Effector memory CD8-positive, alpha-beta T cell (primary cell): ENCODE data around the gene HNRNPL.
"Not testable (repeated sequence)": the region's sequence is repeated elsewhere in the genome, so short reads cannot be mapped to it uniquely, and the experiment has no call there.

Experiments
- ATAC-seq: fragments of 150-1000 bp; cut with Tn5 transposase; replicated peaks from 2 replicates; pipeline ENCODE4 v1.10.0; 2021; ENCODE audit warnings: mild to moderate bottlenecking, moderate library complexity
- DNase-seq, 3 experiments: peaks; one replicate each; pipeline ENCODE4 v3.0.0; 2021
- H3K27ac Mint-ChIP-seq, 2 donors: one replicate each; pipeline ENCODE4 v1.8.0; 2022; ENCODE audit warnings: mild to moderate bottlenecking in 2 of 2, mixed read lengths in 2 of 2, moderate library complexity in 2 of 2
- H3K27me3 Mint-ChIP-seq, 2 donors: one replicate each; pipeline ENCODE4 v1.8.0; 2022; ENCODE audit warnings: mixed read lengths in 2 of 2
- H3K36me3 Mint-ChIP-seq: one replicate; pipeline ENCODE4 v1.8.0; 2022; ENCODE audit warnings: mild to moderate bottlenecking, moderate library complexity, mixed read lengths; ENCODE audit not compliant: insufficient read depth
- H3K4me1 Mint-ChIP-seq, 2 donors: one replicate each; pipeline ENCODE4 v1.8.0; 2022; ENCODE audit warnings: low read depth in 2 of 2, mixed read lengths in 2 of 2
- H3K4me3 Mint-ChIP-seq, 2 donors: one replicate each; pipeline ENCODE4 v1.8.0; 2022; ENCODE audit warnings: mild to moderate bottlenecking in 2 of 2, mixed read lengths in 2 of 2, moderate library complexity in 2 of 2
- H3K9me3 Mint-ChIP-seq, 2 donors: one replicate each; pipeline ENCODE4 v1.8.0; 2022; ENCODE audit warnings: mixed read lengths in 2 of 2

Gene HNRNPL

GRCh38 chr19:38805180-38805579 is 44.6 kb downstream of the HNRNPL start:
- DNase-seq, result no peak
- H3K27ac Mint-ChIP-seq, result peak overlapping the region in 1 of 2 donors; percentile 47

GRCh38 chr19:38803543-38803942 is 46.2 kb downstream of the HNRNPL start:
- Mint-ChIP-seq H3K27ac (no peak overlapping the region), H3K4me3 (no peak overlapping the region), H3K9me3 (no peaks in the 10 kb centered on the region), H3K36me3 (no peaks in the 10 kb centered on the region), H3K4me1 (peaks cover 2 to 5% of the 10 kb centered on the region in 2 donors), H3K27me3 (no peaks in the 10 kb centered on the region)
- no peak for ATAC-seq
- no peak for DNase-seq

More at GRCh38 chr19:38805180-38805579, 44.6 kb downstream of the HNRNPL start:
- H3K36me3 Mint-ChIP-seq, result no peaks in the 10 kb centered on the region
- no peak overlapping the region for H3K4me3 Mint-ChIP-seq
- no peak for ATAC-seq
- H3K4me1 Mint-ChIP-seq, result peaks cover 2 to 5% of the 10 kb centered on the region in 2 donors
- H3K9me3 Mint-ChIP-seq, result no peaks in the 10 kb centered on the region
- no peaks in the 10 kb centered on the region for H3K27me3 Mint-ChIP-seq

GRCh38 chr19:38801359-38802095 is 48.3 kb downstream of the HNRNPL start:
- Mint-ChIP-seq H3K9me3 (no peaks in the 10 kb centered on the region), H3K4me1 (peaks cover 2 to 5% of the 10 kb centered on the region in 2 donors), H3K27ac (no peak overlapping the region), H3K36me3 (no peaks in the 10 kb centered on the region), H3K27me3 (no peaks in the 10 kb centered on the region), H3K4me3 (no peak overlapping the region)
- no peak for DNase-seq
- ATAC-seq, result no peak

GRCh38 chr19:38800577-38801347 is 49.0 kb downstream of the HNRNPL start:
- H3K9me3 Mint-ChIP-seq, result no peaks in the 10 kb centered on the region
- no peak for DNase-seq
- no peak for ATAC-seq
- peaks cover 2 to 5% of the 10 kb centered on the region in 2 donors for H3K4me1 Mint-ChIP-seq
- no peaks in the 10 kb centered on the region for H3K27me3 Mint-ChIP-seq
- H3K4me3 Mint-ChIP-seq, result no peak overlapping the region
- no peak overlapping the region for H3K27ac Mint-ChIP-seq
- H3K36me3 Mint-ChIP-seq, result no peaks in the 10 kb centered on the region

- peaks cover 0 to 4% of the 10 kb centered on the region in 2 donors for H3K4me1 Mint-ChIP-seq
- no peak overlapping the region for H3K27ac Mint-ChIP-seq
- ATAC-seq, result no peak
- no peak for DNase-seq
- H3K36me3 Mint-ChIP-seq, result no peaks in the 10 kb centered on the region
- no peak overlapping the region for H3K4me3 Mint-ChIP-seq
- no peaks in the 10 kb centered on the region for H3K9me3 Mint-ChIP-seq
- H3K27me3 Mint-ChIP-seq, result no peaks in the 10 kb centered on the region
Observed at GRCh38 chr19:38799104-38799503, 50.7 kb downstream of the HNRNPL start.

- not testable (repeated sequence) for H3K27me3 Mint-ChIP-seq, H3K27ac Mint-ChIP-seq, H3K4me1 Mint-ChIP-seq, H3K9me3 Mint-ChIP-seq, H3K4me3 Mint-ChIP-seq, DNase-seq, ATAC-seq, H3K36me3 Mint-ChIP-seq
Observed at GRCh38 chr19:38797781-38798180, 52.0 kb downstream of the HNRNPL start.

GRCh38 chr19:38796154-38796553 is 53.6 kb downstream of the HNRNPL start:
- DNase-seq, result no peak
- Mint-ChIP-seq H3K27me3 (no peaks in the 10 kb centered on the region), H3K9me3 (no peaks in the 10 kb centered on the region), H3K4me3 (no peak overlapping the region), H3K36me3 (no peaks in the 10 kb centered on the region), H3K4me1 (peaks cover 0 to 4% of the 10 kb centered on the region in 2 donors), H3K27ac (no peak overlapping the region)
- no peak for ATAC-seq

GRCh38 chr19:38795549-38795948 is 54.2 kb downstream of the HNRNPL start:
- Mint-ChIP-seq H3K27me3 (no peaks in the 10 kb centered on the region), H3K4me1 (peaks cover 0 to 4% of the 10 kb centered on the region in 2 donors), H3K27ac (no peak overlapping the region), H3K36me3 (no peaks in the 10 kb centered on the region), H3K4me3 (no peak overlapping the region), H3K9me3 (no peaks in the 10 kb centered on the region)
- ATAC-seq (no peak), DNase-seq (no peak)

- no peaks in the 10 kb centered on the region for H3K36me3 Mint-ChIP-seq
- no peak overlapping the region for H3K4me3 Mint-ChIP-seq
- no peaks in the 10 kb centered on the region for H3K27me3 Mint-ChIP-seq
- H3K27ac Mint-ChIP-seq, result no peak overlapping the region
- DNase-seq, result no peak
- no peaks in the 10 kb centered on the region for H3K9me3 Mint-ChIP-seq
- H3K4me1 Mint-ChIP-seq, result peaks cover 0 to 4% of the 10 kb centered on the region in 2 donors
- ATAC-seq, result no peak
Observed at GRCh38 chr19:38793671-38794070, 56.1 kb downstream of the HNRNPL start.

GRCh38 chr19:38793177-38793576 is 56.6 kb downstream of the HNRNPL start:
- ATAC-seq, result no peak
- H3K36me3 Mint-ChIP-seq, result no peaks in the 10 kb centered on the region
- H3K4me3 Mint-ChIP-seq, result peak overlapping the region; percentile 47 to 54
- H3K27me3 Mint-ChIP-seq, result no peaks in the 10 kb centered on the region
- H3K4me1 Mint-ChIP-seq, result peaks cover 0 to 4% of the 10 kb centered on the region in 2 donors
- no peaks in the 10 kb centered on the region for H3K9me3 Mint-ChIP-seq
- no peak for DNase-seq
- no peak overlapping the region for H3K27ac Mint-ChIP-seq

GRCh38 chr19:38792250-38793111 is 57.3 kb downstream of the HNRNPL start:
- H3K27me3 Mint-ChIP-seq, result no peaks in the 10 kb centered on the region
- ATAC-seq (peak; percentile 22), DNase-seq (peak in 2 of 3 experiments; percentile 8 to 19)
- H3K9me3 Mint-ChIP-seq, result no peaks in the 10 kb centered on the region
- no peak overlapping the region for H3K27ac Mint-ChIP-seq
- H3K4me1 Mint-ChIP-seq, result peaks cover 0 to 4% of the 10 kb centered on the region in 2 donors
- H3K4me3 Mint-ChIP-seq, result peak overlapping the region; percentile 47 to 54
- no peaks in the 10 kb centered on the region for H3K36me3 Mint-ChIP-seq

- not testable (repeated sequence) for H3K36me3 Mint-ChIP-seq, DNase-seq, H3K27me3 Mint-ChIP-seq, H3K9me3 Mint-ChIP-seq, H3K27ac Mint-ChIP-seq, H3K4me3 Mint-ChIP-seq, H3K4me1 Mint-ChIP-seq
- ATAC-seq, result peak; percentile 95
Observed at GRCh38 chr19:38791451-38792064, 58.2 kb downstream of the HNRNPL start.
